DMS 273 (cell line): ENCODE measurements around the gene CAMK2G.
"Not testable (repeated sequence)": the region's sequence is repeated elsewhere in the genome, so short reads cannot be mapped to it uniquely, and the experiment has no call there.

Experiments
- DNase-seq: peaks from one replicate; lab custom pipeline; 2025; ENCODE audit not compliant: unreplicated experiment; lab: John Stamatoyannopoulos, UW

CAMK2G gene

GRCh38 chr10:73874267-73875138 lies at the start of gene CAMK2G:
CAMK2G (minus strand) TSS chr10:73874555; CDS start chr10:73874461, 94 bp downstream.
- DNase-seq, result peak; percentile 87

GRCh38 chr10:73922864-73923133 lies 48.4 kb upstream of the CAMK2G start:
- no peak for DNase-seq

GRCh38 chr10:73922007-73922863 lies 47.9 kb upstream of the CAMK2G start:
- no peak for DNase-seq

DNA sequence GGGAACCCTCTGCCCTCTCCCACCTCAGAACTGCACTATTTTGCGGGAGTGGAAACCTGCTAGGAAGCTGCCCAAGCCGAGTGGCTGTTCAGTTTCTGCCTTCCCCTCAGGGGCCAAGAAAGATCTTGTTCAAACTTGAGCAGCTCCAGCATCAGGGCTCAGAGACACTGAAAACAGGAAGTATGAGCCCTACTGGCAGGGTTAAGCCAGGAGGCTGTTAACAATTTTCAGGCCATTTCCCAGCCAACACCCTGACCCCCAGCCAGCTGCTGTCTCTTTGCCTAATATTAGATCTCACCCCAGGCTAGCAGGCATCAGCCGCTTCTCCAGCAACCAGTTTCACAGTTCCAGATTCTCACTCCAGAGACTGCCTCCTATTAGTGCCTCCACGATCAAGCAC lies 45.7 kb upstream of the CAMK2G start:
- DNase-seq, result peak; percentile 36

- DNase-seq, result not testable (repeated sequence)
Observed at GRCh38 chr10:73919481-73919880, 45.1 kb upstream of the CAMK2G start.

- no peak for DNase-seq
Observed at GRCh38 chr10:73917566-73918305, 43.4 kb upstream of the CAMK2G start.

- no peak for DNase-seq
Observed at GRCh38 chr10:73916761-73917470, 42.6 kb upstream of the CAMK2G start.

DNA sequence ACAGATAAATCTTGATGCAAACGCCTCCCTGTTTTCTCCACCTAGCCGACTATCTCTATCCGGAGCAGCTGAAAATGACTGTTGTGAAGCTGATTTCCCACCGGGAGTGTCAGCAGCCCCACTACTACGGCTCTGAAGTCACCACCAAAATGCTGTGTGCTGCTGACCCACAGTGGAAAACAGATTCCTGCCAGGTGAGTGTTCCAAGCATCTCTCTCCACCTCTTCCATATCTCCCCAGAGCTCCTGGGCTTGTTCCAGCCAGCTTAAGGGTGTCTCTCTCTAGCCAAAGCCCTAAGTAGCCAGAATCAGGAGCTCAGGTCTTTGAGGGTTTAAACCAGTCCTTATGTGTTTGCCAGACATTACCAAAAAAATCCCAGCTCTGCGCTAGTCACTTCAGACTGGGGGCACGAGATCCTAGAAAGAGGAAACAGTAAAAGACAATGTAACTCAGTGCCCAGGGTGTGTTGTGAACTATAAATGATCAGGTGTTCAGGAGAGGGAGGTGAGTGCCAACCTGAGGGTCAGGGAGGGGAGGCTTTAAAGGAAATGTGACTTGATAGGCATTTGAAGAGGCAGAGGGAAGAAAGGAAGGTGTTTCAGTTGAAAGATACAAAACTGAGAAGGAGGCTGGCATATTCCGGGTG lies 41.0 kb upstream of the CAMK2G start:
- DNase-seq, result no peak

DNA sequence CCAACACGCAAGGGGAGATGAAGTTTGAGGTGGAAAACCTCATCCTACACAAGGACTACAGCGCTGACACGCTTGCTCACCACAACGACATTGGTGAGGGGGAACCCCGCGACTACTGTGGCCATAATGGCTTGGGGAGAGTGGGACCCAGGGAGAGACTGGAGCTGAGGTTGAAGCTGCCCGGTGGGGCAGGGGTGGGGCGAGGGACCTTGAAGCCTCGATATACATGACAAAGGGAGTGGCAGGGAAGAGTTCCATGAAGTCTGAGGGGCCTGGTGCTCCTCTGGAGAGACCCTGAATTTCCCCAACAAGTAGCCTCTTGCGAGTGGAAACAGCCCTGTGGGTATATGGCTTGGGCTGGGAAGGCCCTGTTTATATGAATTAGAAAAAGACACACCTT lies 39.7 kb upstream of the CAMK2G start:
- DNase-seq, result no peak

GRCh38 chr10:73911553-73912004 lies 37.2 kb upstream of the CAMK2G start:
- DNase-seq, result no peak

DNA sequence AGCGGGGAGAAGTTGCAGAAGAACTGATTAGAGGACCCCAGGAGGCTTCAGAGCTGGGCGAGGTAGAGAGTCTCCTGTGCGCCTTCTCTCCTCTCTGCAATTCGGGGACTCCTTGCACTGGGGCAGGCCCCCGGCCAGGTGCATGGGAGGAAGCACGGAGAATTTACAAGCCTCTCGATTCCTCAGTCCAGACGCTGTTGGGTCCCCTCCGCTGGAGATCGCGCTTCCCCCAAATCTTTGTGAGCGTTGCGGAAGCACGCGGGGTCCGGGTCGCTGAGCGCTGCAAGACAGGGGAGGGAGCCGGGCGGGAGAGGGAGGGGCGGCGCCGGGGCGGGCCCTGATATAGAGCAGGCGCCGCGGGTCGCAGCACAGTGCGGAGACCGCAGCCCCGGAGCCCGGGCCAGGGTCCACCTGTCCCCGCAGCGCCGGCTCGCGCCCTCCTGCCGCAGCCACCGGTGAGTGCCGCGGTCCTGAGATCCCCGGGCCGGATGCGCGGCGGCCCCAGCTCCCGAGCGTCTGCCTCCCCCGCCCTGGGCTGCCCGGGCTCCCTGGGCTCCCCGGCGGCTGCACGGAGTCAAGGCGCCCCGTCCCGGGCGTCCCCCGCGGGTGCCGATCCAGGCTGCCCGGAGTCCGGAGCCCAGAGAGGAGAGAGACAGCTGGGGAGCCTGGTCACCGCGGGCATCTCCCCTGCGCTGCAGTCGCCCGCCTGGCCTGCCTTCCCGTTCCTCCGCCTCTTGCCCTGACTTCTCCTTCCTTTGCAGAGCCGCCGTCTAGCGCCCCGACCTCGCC lies 36.6 kb upstream of the CAMK2G start, which contains the start of gene PLAU:
PLAU (plus strand) TSS at position 369 of the 789 bp plus-strand sequence. CDS start 424 bp downstream, outside the sequence.
- peak; percentile 57 for DNase-seq

DNA sequence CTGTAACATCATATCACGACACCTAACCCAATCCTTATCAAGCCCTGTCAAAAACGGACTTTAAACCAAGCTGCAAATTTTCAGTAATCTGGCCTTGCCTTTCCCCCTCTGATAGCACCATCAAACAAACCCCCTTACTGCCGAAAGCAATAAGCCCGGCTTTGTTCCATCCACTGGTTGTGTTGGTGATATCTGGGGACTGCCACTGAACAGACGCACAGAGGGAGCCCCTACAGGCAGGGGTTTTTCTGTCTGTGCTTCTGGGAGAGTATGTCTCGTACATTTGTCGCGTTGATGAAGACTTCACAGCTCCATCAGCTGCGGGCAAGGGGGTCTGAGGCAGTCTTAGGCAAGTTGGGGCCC lies 36.0 kb upstream of the CAMK2G start:
- no peak for DNase-seq

GRCh38 chr10:73909540-73910115 lies 35.3 kb upstream of the CAMK2G start:
- DNase-seq, result no peak

- no peak for DNase-seq
Observed at GRCh38 chr10:73908853-73909539, 34.6 kb upstream of the CAMK2G start.

GRCh38 chr10:73907841-73908517 lies 33.6 kb upstream of the CAMK2G start:
- DNase-seq, result peak; percentile 15

DNA sequence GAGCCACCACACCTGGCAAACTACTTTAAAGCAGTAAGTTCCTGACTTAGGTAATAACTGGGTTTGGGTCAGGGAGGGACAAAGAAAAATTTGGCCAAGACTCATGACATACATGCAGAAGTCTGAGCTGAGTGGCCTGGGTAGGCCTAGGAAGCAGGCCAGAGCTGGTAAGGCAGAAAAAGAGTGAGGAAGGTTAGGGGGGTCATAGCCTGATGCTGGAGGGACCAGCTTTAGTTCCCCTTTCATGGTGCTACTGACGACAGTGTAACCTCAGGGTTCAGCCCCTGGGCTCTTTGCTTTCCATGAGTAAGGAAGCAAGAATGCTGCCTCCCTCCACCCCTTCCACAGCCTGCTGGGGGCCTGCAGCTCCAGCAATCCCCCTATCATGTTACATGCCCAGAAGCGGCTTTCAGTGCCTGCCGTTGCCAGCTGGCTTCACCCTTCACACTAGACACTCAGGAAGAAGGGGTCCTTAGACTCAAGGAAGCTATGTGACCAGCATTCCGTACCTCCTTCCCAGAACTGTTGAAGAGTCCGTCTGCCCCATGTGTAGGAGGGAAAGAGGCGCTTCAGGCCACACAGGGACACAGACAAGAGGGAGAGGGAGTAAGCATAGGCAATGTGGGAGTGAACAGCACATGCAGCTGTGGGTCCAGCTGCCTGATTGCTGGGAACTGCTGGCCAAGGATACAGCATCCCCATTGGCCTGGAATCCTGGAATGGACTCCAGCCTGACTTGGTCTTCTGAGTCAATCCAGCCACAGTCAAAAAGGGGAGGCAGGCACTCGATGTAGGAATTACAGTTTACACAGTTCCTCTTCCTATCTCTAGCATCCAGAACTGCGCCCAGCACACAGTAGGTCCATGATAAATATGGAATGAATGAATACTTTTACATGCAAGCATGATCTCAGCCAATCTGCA lies 32.4 kb upstream of the CAMK2G start:
- DNase-seq, result peak; percentile 73
